ENCODE data around the gene DIS3L2.

GRCh38 chr2:232228971-232229894, 267.7 kb downstream of the DIS3L2 start:
- TF ChIP-seq POLR2A (IDR thresholded peaks at IDR 0.05), result no peak
- TF ChIP-seq POLR2AphosphoS5 (IDR thresholded peaks at IDR 0.05), result no peak
- TF ChIP-seq CTCF (IDR thresholded peaks at IDR 0.05), result no peak
